SIG-M5 treated with dmso at 0.1 percent for 504 hours (cell line): ENCODE measurements around the gene KEL.

Source experiments
- DNase-seq: peaks from one replicate; lab custom pipeline; 2025; ENCODE audit not compliant: unreplicated experiment; lab: John Stamatoyannopoulos, UW

KEL gene

GRCh38 chr7:142963993-142964392, 1.8 kb upstream of the KEL start:
- no peak for DNase-seq

GRCh38 chr7:142962991-142963390, 828 bp upstream of the KEL start:
- DNase-seq, result no peak

- no peak for DNase-seq
Observed at GRCh38 chr7:142961595-142961972, 579 bp downstream of the KEL start.

GRCh38 chr7:142960955-142961512, 1.1 kb downstream of the KEL start:
- DNase-seq, result peak; percentile 24

- no peak for DNase-seq
Observed at GRCh38 chr7:142959202-142959601, 3.0 kb downstream of the KEL start.

GRCh38 chr7:142957723-142958122, 4.4 kb downstream of the KEL start:
- DNase-seq, result no peak

GRCh38 chr7:142956951-142957623, 5.1 kb downstream of the KEL start:
- no peak for DNase-seq

- peak; percentile 47 for DNase-seq
Observed at GRCh38 chr7:142954680-142955268, 7.4 kb downstream of the KEL start.

- no peak for DNase-seq
Observed at GRCh38 chr7:142950235-142950634, 11.9 kb downstream of the KEL start.

- no peak for DNase-seq
Observed at GRCh38 chr7:142948603-142949002, 13.6 kb downstream of the KEL start.

GRCh38 chr7:142945001-142945400, 17.2 kb downstream of the KEL start:
- no peak for DNase-seq

GRCh38 chr7:142943706-142944268, 18.4 kb downstream of the KEL start:
- no peak for DNase-seq

- DNase-seq, result no peak
Observed at GRCh38 chr7:142942746-142943145, 19.4 kb downstream of the KEL start.

GRCh38 chr7:142941541-142941940, 20.6 kb downstream of the KEL start:
- no peak for DNase-seq

- no peak for DNase-seq
Observed at GRCh38 chr7:142940966-142941535, 21.1 kb downstream of the KEL start.

GRCh38 chr7:142939226-142939910, 22.8 kb downstream of the KEL start, which contains the start of gene LLCFC1:
LLCFC1 (plus strand) TSS chr7:142939484; CDS start chr7:142939622, 138 bp downstream.
- DNase-seq, result peak; percentile 18

GRCh38 chr7:142938611-142939010, 23.6 kb downstream of the KEL start:
- DNase-seq, result no peak

GRCh38 chr7:142935941-142936565, 26.1 kb downstream of the KEL start:
- no peak for DNase-seq

GRCh38 chr7:142934056-142934455, 28.1 kb downstream of the KEL start:
- no peak for DNase-seq

GRCh38 chr7:142933624-142934023, 28.5 kb downstream of the KEL start, which contains the start of gene TRPV5:
TRPV5 (minus strand) TSS chr7:142933746; CDS start chr7:142933459, 287 bp downstream.
- no peak for DNase-seq

- DNase-seq, result no peak
Observed at GRCh38 chr7:142933092-142933475, 29.1 kb downstream of the KEL start.
